Fibroblast of the aortic adventitia (primary cell): ENCODE results near the gene FNBP1L. TPM values are rescaled to one million over a fixed set of nuclear protein-coding genes. Genes with fewer than 3 reads are reported as not detected.

Experiments used
- DNase-seq: peaks from one replicate; pipeline ENCODE4 v3.0.0-alpha.2; 2010; ENCODE audit warnings: low read depth
- H3K4me3 ChIP-seq: 2 replicates; pipeline ENCODE4 v1.5.1; 2011; ENCODE audit warnings: low read depth, mild to moderate bottlenecking, control low read depth, low read length, moderate library complexity
- total RNA-seq: library from RNA; depleted of rRNA; stranded (reverse); fragments of >200 nt; gene quantifications from 2 replicates; pipeline ENCODE4 v1.2.3, GENCODE V29; 2012; ENCODE audit warnings: low replicate concordance
- TF ChIP-seq, protein P1 (sequence below): IDR thresholded peaks from 2 replicates; pipeline ENCODE4 v1.5.1; 2011; ENCODE audit warnings: mild to moderate bottlenecking, low read length, control low read depth, inconsistent platforms; ENCODE audit not compliant: insufficient read depth

The FNBP1L gene
- total RNA-seq, 1 donor = 15.0 TPM

DNA sequence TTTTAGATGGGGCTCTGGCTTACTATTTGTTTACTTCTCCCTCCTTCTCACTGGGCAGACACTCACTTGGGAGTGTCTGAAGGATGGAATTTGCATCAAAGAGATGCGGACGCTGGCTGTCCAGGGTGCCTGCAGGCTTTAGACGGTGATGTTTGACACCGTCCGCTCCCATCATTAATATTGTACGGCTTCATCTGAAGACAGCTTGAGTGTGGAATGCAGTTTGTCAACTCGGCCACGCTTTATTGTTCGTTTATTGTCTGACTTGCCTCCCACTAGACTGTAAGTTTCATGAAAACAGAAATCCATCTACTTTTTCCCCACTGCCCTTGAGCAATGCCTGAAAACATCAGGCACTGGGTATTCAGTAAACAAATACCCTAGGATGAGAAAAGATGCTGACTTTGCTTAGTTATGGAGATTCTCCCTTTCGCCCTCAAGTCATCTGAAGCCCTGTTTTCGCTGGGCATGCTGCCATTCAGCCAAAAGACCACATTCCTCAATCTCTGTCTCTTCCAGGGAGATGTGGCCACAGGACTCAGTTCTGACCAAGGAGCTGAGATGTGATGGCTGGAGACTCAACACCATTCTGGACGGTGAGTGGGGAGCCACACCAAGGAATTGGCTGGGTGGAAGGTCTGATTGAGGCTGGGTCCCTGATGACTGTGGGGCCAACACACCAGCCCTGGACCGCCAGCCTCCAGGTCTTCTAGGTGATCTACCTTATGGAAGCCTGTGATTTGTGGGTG is 146.1 kb downstream of the FNBP1L start:
- no peak for DNase-seq
- H3K4me3 ChIP-seq = no peak overlapping the region
- TF ChIP-seq, protein P1, sequence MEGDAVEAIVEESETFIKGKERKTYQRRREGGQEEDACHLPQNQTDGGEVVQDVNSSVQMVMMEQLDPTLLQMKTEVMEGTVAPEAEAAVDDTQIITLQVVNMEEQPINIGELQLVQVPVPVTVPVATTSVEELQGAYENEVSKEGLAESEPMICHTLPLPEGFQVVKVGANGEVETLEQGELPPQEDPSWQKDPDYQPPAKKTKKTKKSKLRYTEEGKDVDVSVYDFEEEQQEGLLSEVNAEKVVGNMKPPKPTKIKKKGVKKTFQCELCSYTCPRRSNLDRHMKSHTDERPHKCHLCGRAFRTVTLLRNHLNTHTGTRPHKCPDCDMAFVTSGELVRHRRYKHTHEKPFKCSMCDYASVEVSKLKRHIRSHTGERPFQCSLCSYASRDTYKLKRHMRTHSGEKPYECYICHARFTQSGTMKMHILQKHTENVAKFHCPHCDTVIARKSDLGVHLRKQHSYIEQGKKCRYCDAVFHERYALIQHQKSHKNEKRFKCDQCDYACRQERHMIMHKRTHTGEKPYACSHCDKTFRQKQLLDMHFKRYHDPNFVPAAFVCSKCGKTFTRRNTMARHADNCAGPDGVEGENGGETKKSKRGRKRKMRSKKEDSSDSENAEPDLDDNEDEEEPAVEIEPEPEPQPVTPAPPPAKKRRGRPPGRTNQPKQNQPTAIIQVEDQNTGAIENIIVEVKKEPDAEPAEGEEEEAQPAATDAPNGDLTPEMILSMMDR = no peak

DNA sequence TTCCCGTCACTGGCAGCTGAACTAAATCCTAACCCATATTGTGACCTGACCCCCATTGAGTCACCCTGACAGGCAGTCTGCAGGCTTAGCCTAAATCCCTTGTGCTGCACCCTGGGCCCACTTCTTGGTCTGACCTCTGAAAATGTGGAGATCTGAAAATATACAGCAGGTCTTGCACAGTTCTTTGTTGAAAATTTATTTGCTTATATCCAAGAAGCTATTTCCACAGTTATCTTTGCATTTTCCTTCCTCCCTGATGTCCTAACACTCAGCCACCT is 146.6 kb downstream of the FNBP1L start:
- TF ChIP-seq, protein P1 = no peak
- DNase-seq = no peak
- H3K4me3 ChIP-seq = no peak overlapping the region

GRCh38 chr1:93595266-93595665 is 147.3 kb downstream of the FNBP1L start:
- TF ChIP-seq, protein P1 = no peak
- no peak overlapping the region for H3K4me3 ChIP-seq
- peak; percentile 65 for DNase-seq

GRCh38 chr1:93595743-93596142 is 147.8 kb downstream of the FNBP1L start:
- TF ChIP-seq, protein P1 = no peak
- no peak for DNase-seq
- no peak overlapping the region for H3K4me3 ChIP-seq

- no peak for DNase-seq
- H3K4me3 ChIP-seq = no peak overlapping the region
- TF ChIP-seq, protein P1 = no peak
These were observed 148.6 kb downstream of the FNBP1L start for GRCh38 chr1:93596329-93597089.

- no peak overlapping the region for H3K4me3 ChIP-seq
- no peak for DNase-seq
- TF ChIP-seq, protein P1 = no peak
These were observed 149.8 kb downstream of the FNBP1L start for GRCh38 chr1:93597709-93598108.
